Stimulated activated CD8-positive, alpha-beta memory T cell treated with anti-CD3 and anti-CD28 coated beads, Interleukin-15, amount 100 ng/mL, for 48 hours (primary cell): ENCODE data around the gene CDH4.

Experiments
- DNase-seq, 2 donors: peaks; one replicate each; pipeline ENCODE4 v3.0.0-alpha.2; 2020; ENCODE audit warnings: low read depth in 2 of 2

CDH4 gene

GRCh38 chr20:61803915-61804751, 552.1 kb downstream of the CDH4 start:
- DNase-seq = no peak

DNA sequence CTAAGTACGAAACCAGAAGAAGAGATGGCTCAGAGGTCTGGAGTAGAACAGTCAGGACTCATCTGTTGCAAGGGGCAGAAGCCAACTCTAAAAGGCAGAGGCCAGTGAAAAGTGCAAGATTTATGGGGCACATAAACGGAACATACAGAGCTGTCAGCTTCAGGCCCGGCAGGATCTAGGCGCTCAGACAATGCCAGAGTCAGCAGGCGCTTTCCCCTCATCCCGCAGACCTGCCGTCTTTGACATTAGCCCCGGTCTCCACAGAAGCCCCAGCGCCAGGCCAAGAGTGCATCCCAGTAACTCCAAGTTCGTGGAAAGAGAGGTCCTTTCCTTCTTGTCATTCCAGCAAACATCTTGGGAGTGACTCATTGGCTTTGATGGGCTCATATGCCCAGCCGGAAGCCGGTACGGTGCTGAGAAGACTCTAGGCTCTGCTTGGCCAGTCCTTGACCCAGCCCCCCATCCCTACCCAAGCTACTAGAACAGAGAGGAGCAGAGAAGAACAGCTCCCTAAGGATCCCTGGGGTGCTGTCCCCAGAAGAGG, 552.8 kb downstream of the CDH4 start:
- DNase-seq = no peak

- no peak for DNase-seq
These were observed 553.3 kb downstream of the CDH4 start for GRCh38 chr20:61805365-61805764.

GRCh38 chr20:61805781-61806180, 553.7 kb downstream of the CDH4 start:
- DNase-seq = no peak

- DNase-seq = no peak
These were observed 554.3 kb downstream of the CDH4 start for GRCh38 chr20:61806314-61806713.

DNA sequence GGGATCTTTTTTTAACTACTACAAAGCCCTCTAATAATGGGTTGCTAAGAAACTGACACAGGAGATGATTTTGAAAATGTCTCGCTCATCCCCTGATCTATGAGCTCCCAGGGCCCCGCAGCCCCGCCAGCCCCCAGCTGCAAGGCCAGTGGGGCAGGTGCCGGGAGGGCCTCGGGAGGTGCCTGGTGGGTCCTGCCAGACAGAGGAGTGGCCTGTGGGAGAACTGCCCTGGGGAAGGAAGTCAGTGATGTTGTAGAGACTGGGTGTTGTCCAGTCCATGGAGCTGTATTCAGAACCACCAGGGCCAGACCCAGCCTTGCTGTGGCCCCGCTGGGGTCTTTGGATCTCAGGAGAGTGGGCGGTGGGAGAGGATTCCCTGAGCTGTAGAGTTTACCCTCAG, 554.9 kb downstream of the CDH4 start:
- no peak for DNase-seq

- DNase-seq = no peak
These were observed 555.6 kb downstream of the CDH4 start for GRCh38 chr20:61807471-61808160.

DNA sequence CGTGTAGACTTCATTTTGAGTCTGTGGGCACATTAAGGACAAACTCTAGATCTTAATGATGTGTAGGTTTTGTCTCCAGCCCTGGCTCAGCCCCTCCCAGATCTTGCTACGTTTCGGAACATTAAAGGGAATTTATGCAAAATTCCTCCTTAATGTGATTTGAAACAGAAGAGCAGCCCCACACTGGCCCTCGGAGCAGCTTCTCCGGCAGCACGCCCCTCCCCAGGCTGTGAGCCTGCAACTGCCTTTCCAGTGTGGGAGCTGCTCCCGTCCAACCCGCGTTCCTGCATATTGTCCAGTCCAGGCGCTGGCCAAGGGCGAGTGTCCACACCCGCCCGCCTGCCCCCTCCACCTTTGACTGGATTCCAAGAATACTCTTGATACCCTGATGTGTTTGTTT, 556.4 kb downstream of the CDH4 start:
- DNase-seq = no peak

- DNase-seq = no peak
These were observed 557.1 kb downstream of the CDH4 start for GRCh38 chr20:61809006-61809770.

DNA sequence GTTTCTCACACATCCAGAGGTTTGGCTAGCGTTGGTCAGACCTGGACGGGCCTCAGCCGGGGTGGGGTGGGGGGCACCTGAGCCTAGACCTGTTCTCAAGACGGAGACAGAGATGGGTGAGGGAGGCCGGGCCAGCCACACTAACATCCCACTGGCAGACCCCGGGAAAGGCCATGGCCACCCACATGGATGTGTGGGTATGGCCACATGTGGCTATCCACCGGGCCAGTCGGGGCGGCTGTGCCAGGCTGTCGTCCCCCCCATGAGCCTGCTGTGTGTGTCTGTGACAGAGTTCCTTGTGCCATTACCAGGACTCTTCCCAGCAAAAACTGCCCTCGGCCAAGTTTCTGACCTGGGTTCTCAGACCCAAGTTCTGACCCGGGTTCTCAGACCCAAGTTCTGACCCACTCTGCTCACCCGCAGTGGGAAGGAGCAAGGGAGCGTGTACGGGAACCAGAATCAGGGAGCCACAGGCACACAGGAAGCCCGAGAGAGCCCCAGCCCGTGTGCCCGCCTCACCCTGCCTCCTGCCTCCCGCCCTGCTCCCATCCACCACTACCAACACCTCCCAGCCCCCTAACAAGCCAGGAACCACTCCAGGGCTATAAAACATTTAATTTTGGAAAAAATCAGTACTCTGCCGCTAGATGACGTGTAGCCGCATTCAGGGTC, 558.1 kb downstream of the CDH4 start:
- DNase-seq = no peak

GRCh38 chr20:61810738-61811135, 558.7 kb downstream of the CDH4 start:
- no peak for DNase-seq

GRCh38 chr20:61811166-61811565, 559.1 kb downstream of the CDH4 start:
- DNase-seq = no peak

- no peak for DNase-seq
These were observed 560.2 kb downstream of the CDH4 start for GRCh38 chr20:61812121-61812844.

DNA sequence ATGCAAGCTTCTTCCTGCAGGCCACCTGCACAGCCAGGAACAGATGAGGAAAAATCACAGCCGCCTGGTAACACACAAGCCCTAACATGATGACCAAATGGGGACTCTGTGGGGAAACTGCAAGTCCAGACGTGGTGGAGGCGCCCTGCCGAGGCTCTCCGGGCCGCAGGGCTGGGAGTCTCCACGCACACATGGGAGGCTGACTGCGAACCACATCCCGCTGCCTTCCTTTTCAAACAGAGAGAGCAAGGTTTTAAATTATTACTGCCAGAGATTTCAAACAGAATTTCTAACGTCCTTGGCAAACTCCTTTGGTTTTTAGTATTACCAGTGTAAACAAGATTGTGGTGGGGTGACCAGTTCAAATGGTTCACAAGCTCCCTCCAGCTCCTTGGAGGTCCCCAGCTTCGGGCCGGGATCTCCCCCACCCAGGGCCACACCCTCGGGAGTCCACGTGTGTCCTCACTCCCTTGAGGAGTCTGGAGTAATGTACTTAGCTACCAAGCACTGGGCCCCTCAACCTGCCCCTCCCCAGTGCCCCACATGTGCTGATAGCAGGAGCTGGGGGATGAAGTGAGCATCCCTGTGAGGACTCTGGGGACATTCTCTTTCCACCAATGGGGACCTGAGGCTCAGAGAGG, 560.9 kb downstream of the CDH4 start:
- no peak for DNase-seq

GRCh38 chr20:61813791-61814190, 561.7 kb downstream of the CDH4 start:
- no peak for DNase-seq

DNA sequence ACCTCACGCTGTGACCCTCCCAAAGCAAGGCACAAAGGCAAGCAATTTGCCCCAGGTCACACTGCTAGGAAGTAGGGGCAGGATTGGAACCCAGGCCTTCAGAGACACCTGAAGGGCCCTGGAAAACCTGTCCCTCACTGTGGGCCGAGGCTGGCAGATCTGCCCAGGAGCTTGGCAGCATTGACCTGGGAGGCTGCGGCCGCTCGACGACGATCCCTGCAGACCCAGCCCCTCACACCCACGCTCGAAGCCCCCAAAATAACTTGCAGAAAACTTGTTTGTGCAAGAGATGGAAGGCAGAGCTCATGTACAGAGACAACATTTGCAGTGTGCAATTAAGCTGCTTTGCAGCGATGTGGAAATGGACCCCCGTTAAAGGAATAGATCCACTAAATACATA, 562.2 kb downstream of the CDH4 start:
- no peak for DNase-seq

GRCh38 chr20:61814726-61815125, 562.7 kb downstream of the CDH4 start:
- no peak for DNase-seq

- no peak for DNase-seq
These were observed 563.1 kb downstream of the CDH4 start for GRCh38 chr20:61815176-61815575.

DNA sequence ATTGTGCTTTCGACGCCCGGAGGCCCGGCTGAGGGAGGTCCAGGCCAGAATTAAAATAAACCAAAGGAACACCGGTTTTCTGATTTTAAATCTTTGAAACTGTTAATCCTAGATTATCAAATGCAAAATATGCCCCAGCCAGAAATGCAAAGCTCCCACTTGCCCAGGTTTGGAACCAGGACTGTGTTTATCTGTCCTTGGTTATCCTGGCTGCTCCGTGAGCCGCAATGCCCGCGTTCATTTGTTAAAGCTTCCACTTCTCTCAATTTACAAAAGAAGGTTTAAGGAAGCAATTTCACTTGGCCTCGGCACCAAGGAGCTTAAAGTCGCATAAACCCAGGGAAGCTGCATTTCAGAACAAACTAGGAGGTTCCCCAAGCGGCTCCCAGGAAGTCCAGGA, 563.6 kb downstream of the CDH4 start:
- no peak for DNase-seq

DNA sequence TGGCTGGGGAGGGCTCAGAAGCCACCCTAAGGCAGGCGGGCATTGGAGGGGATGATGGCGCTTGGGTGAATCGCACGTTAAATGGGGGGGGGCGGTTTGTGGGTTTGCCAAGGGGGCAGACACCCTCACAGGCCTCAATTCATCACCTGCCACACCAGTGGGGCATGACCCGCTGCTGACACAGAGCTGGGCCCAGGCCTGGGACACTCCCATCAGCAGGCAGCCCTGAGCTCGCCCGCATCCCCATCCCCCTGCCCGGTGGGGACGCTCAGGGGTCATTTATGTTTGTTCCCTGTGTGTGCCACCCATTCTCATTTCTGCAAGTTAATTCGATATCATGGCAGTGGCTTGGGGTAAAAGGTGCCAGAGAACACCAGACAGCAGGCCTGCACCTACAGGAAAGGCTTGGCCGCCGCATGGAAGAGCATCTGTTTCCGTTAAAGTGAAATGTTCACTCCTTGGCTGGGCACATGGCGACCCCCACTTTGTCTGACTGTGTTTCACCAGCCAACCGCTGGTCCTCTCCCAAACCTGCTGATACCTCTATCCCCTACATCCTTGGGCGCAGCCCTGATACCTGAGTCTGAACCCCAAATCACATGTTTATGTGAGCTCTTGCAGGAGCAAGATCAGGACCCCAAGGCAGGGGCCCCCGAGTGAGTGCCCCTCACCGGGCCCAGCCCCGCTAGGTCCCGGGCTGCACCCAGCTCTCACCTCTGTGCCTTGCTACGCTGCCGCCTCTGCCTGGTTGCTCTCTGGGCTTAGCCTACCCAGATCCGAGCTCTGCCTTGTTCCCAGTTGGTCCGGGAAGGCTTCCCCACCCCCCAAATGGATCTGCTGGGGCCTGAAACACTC, 564.8 kb downstream of the CDH4 start:
- DNase-seq = no peak
